ENCODE results near the gene GNAL.

GRCh38 chr18:11666176-11666575, 22.9 kb upstream of the GNAL start:
- TF ChIP-seq CTCF (IDR thresholded peaks at IDR 0.05; ENCODE audit: low read depth, low read length, missing input control) (no peak), HNF4A (conservative IDR thresholded peaks at IDR 0.05) (no peak), ZBTB33 (IDR thresholded peaks at IDR 0.05) (no peak), FOXA1 (IDR thresholded peaks at IDR 0.05) (no peak), REST (IDR thresholded peaks at IDR 0.05) (no peak), EGR1 (IDR thresholded peaks at IDR 0.05; ENCODE audit: low read depth in 2 of 2) (no peak), RAD21 (IDR thresholded peaks at IDR 0.05) (no peak), TAF1 (conservative IDR thresholded peaks at IDR 0.05) (no peak), JUND (IDR thresholded peaks at IDR 0.05) (no peak)

All from liver (tissue), 3 donors.